ENCODE measurements around the gene NEK1.

The NEK1 gene

GRCh38 chr4:169659716-169660670 lies 47.6 kb upstream of the NEK1 start:
- no peaks in the 10 kb centered on the region for H3K36me3 ChIP-seq (replicated peaks; ENCODE audit: insufficient read depth, low read length)
- peaks cover 4% of the 10 kb centered on the region; the same call in 1 of the 2 replicates for H4K20me1 ChIP-seq (ENCODE audit: insufficient read depth, low read length)
- H3K4me2 ChIP-seq (ENCODE audit: low read depth, low read length) = no peak overlapping the region
- H2AFZ ChIP-seq (ENCODE audit: low read length) = no peak overlapping the region
- H3K27me3 ChIP-seq (replicated peaks; ENCODE audit: insufficient read depth, low read length) = no peaks in the 10 kb centered on the region
- peaks cover 23% of the 10 kb centered on the region for H3K79me2 ChIP-seq (ENCODE audit: low read length)
- no peak for DNase-seq
- no peak overlapping the region for H3K27ac ChIP-seq (ENCODE audit: low read length)
- H3K9ac ChIP-seq (ENCODE audit: low read length) = no peak overlapping the region
- no peaks in the 10 kb centered on the region for H3K4me1 ChIP-seq (ENCODE audit: low read length)
- no peak for TF ChIP-seq EZH2 (optimal IDR thresholded peaks at IDR 0.05; ENCODE audit: low read depth, low read length)
- TF ChIP-seq EZH2phosphoT487 (IDR thresholded peaks at IDR 0.05; ENCODE audit: low read length) = no peak
- no peak for TF ChIP-seq CTCF (IDR thresholded peaks at IDR 0.05; ENCODE audit: low read length)
- H3K9me2 ChIP-seq (replicated peaks; ENCODE audit: insufficient read depth, low read length) = no peaks in the 10 kb centered on the region
- H3K9me3 ChIP-seq (replicated peaks; ENCODE audit: insufficient read depth, low read length) = no peaks in the 10 kb centered on the region
- H3K4me3 ChIP-seq (ENCODE audit: low read length) = no peak overlapping the region
- H3F3A ChIP-seq (ENCODE audit: insufficient read depth, low read length) = no peaks in the 10 kb centered on the region

DNA sequence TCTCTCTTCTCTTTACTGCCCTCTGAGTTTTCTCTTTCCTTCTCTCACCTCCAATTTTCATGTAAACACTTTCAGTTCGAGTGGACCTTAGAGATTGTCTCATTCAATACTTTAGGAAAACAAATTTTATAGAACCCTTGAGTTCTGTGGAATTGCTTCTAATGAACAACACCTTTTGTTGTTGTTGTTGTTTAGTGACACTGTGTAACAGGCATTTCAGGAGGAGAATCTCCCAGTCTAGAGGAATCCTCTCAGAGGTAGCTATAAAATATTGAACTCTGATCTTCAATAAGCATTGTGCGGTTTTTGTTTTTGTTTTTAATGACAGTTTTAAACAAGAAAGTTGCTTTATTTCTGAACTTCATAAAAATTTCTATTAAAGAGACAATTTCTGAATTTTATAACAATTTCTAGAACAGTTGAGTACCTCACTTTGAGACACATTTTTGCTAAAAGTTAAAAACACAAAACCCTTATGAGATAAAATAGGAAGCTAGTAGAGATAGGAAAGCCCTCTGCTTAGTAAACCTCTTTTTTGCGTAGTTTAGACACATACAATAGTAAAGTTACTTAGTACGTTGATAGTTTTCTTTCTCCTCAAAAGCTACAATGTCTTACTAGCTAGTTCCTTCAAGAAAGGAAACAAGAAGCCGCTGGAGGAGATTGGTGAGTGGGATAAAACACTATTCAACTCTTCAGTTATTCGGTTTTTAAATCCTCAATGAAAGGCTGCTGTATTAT lies 46.8 kb upstream of the NEK1 start:
- peaks cover 23% of the 10 kb centered on the region for H3K79me2 ChIP-seq (ENCODE audit: low read length)
- H3K9me3 ChIP-seq (replicated peaks; ENCODE audit: insufficient read depth, low read length) = no peaks in the 10 kb centered on the region
- H3K27ac ChIP-seq (ENCODE audit: low read length) = no peak overlapping the region
- H3K27me3 ChIP-seq (replicated peaks; ENCODE audit: insufficient read depth, low read length) = no peaks in the 10 kb centered on the region
- H4K20me1 ChIP-seq (ENCODE audit: insufficient read depth, low read length) = peaks cover 4% of the 10 kb centered on the region; the same call in 1 of the 2 replicates
- no peak overlapping the region for H3K4me2 ChIP-seq (ENCODE audit: low read depth, low read length)
- no peak overlapping the region for H3K4me3 ChIP-seq (ENCODE audit: low read length)
- DNase-seq = no peak
- H3F3A ChIP-seq (ENCODE audit: insufficient read depth, low read length) = no peaks in the 10 kb centered on the region
- H3K36me3 ChIP-seq (replicated peaks; ENCODE audit: insufficient read depth, low read length) = no peaks in the 10 kb centered on the region
- TF ChIP-seq EZH2phosphoT487 (IDR thresholded peaks at IDR 0.05; ENCODE audit: low read length) (no peak), EZH2 (optimal IDR thresholded peaks at IDR 0.05; ENCODE audit: low read depth, low read length) (no peak), CTCF (IDR thresholded peaks at IDR 0.05; ENCODE audit: low read length) (no peak)
- no peak overlapping the region for H3K9ac ChIP-seq (ENCODE audit: low read length)
- no peaks in the 10 kb centered on the region for H3K9me2 ChIP-seq (replicated peaks; ENCODE audit: insufficient read depth, low read length)
- H3K4me1 ChIP-seq (ENCODE audit: low read length) = no peaks in the 10 kb centered on the region
- H2AFZ ChIP-seq (ENCODE audit: low read length) = no peak overlapping the region

DNA sequence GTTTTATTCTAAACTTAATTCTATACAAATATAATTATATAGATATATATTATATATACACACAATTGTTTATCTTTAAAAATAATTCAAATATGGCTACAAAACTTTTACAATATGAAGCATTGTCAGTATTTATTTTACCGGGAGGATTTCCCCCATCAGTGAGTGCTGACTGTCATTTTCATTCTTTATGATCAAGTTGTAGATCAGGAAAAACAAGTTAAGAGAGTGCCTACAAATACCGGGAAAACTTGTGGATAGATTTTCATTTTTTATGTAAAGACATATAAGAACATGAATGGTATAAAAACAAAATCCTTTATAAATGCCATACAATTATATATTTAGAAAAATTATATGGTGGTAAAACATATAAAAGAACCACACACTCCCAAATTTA lies 45.8 kb upstream of the NEK1 start:
- H2AFZ ChIP-seq (ENCODE audit: low read length) = no peak overlapping the region
- no peaks in the 10 kb centered on the region for H3K9me3 ChIP-seq (replicated peaks; ENCODE audit: insufficient read depth, low read length)
- H3K36me3 ChIP-seq (replicated peaks; ENCODE audit: insufficient read depth, low read length) = no peaks in the 10 kb centered on the region
- H3K4me3 ChIP-seq (ENCODE audit: low read length) = no peak overlapping the region
- no peaks in the 10 kb centered on the region for H3K27me3 ChIP-seq (replicated peaks; ENCODE audit: insufficient read depth, low read length)
- H4K20me1 ChIP-seq (ENCODE audit: insufficient read depth, low read length) = peaks cover 4% of the 10 kb centered on the region; the same call in 1 of the 2 replicates
- H3K27ac ChIP-seq (ENCODE audit: low read length) = no peak overlapping the region
- no peaks in the 10 kb centered on the region for H3F3A ChIP-seq (ENCODE audit: insufficient read depth, low read length)
- DNase-seq = no peak
- TF ChIP-seq CTCF (IDR thresholded peaks at IDR 0.05; ENCODE audit: low read length) = no peak
- no peak for TF ChIP-seq EZH2 (optimal IDR thresholded peaks at IDR 0.05; ENCODE audit: low read depth, low read length)
- TF ChIP-seq EZH2phosphoT487 (IDR thresholded peaks at IDR 0.05; ENCODE audit: low read length) = no peak
- H3K79me2 ChIP-seq (ENCODE audit: low read length) = peaks cover 26% of the 10 kb centered on the region
- H3K4me2 ChIP-seq (ENCODE audit: low read depth, low read length) = no peak overlapping the region
- no peaks in the 10 kb centered on the region for H3K4me1 ChIP-seq (ENCODE audit: low read length)
- H3K9me2 ChIP-seq (replicated peaks; ENCODE audit: insufficient read depth, low read length) = no peaks in the 10 kb centered on the region
- H3K9ac ChIP-seq (ENCODE audit: low read length) = no peak overlapping the region

All from MM.1S (cell line).